Astrocyte of the spinal cord (primary cell): ENCODE measurements around the gene ARRB1.

Experiments used
- DNase-seq: peaks from one replicate; pipeline ENCODE4 v3.0.0; 2011; ENCODE audit warnings: low read depth, low spot score
- H3K4me3 ChIP-seq: 2 replicates; pipeline ENCODE4 v1.5.1; 2011; ENCODE audit warnings: low read depth, mild to moderate bottlenecking, low read length, moderate library complexity
- CTCF ChIP-seq: IDR thresholded peaks from 2 replicates; pipeline ENCODE4 v1.5.1; 2012; ENCODE audit warnings: low read depth, mild to moderate bottlenecking, low read length, inconsistent platforms
- in situ Hi-C: cut with HindIII; loops from 2 replicates; pipeline ENCODE4 v1.10.0; 2017; ENCODE audit warnings: low sequenced_read_pairs

ARRB1 gene

DNA sequence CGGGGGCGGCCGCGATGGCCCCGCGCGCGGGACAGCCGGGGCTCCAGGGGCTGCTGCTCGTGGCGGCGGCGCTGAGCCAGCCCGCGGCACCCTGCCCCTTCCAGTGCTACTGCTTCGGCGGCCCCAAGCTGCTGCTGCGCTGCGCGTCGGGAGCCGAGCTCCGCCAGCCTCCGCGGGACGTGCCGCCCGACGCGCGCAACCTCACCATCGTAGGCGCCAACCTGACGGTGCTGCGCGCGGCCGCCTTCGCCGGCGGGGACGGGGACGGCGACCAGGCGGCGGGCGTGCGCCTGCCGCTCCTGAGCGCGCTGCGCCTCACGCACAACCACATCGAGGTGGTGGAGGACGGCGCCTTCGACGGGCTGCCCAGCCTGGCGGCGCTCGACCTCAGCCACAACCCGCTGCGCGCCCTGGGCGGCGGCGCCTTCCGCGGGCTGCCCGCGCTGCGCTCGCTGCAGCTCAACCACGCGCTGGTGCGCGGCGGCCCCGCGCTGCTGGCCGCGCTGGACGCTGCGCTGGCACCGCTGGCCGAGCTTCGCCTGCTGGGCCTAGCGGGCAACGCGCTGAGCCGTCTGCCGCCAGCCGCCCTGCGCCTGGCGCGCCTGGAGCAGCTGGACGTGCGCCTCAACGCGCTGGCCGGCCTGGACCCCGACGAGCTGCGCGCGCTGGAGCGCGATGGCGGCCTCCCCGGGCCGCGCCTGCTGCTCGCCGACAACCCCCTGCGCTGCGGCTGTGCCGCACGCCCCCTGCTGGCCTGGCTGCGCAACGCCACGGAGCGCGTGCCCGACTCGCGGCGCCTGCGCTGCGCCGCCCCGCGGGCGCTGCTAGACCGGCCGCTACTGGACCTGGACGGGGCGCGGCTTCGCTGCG is 110.2 kb downstream of the ARRB1 start:
- peak; percentile 65 for TF ChIP-seq CTCF
- peak; percentile 76 for DNase-seq
- peak overlapping the region; percentile 35 for H3K4me3 ChIP-seq
- in situ Hi-C loops = no loop called here

- in situ Hi-C loops = no loop called here
- TF ChIP-seq CTCF = no peak
- no peak within 1 kb of the TSS for H3K4me3 ChIP-seq
- DNase-seq = no peak
Observed at GRCh38 chr11:75240311-75241035, 111.0 kb downstream of the ARRB1 start, which contains the start of gene TPBGL. TPBGL (plus strand) TSS chr11:75240774; CDS start chr11:75241050, 276 bp downstream.

DNA sequence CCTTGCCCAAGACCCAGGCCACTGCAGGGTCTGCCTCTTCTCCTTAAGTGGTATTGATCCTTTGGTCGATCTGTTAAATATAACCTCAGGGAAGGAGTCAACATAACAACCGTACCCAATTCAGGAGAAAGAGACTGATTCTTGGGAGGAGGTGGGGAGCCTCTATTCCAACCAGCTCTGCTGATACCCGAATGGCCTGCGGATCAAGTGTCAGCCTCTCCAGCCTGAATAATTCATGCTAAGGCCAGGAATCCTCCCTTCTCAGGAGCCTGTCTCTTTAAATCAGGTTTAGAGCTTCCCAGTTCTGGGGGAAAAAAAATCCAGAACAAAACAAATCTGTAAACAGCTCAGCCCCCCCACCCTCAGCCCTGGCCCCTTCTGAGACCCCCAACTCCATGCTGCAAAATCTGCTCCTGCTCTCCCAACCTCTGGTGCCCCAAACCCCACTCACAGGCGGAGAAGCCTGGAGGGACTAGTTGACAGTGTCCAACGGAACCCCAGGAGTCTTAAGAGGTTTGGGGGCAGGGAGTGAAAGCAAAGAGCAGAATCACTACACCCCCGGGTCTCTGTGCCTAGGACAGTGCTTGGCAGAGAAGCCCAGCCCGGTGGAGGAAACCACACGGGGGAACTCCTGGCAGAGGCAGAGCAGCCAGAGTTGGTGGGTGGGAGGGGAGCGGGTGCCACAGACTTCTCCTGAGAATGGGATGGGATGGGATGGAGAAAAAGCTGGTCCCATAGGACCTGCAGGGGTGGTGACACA is 111.8 kb downstream of the ARRB1 start:
- in situ Hi-C loops = no loop called here

GRCh38 chr11:75238595-75239440 is 112.6 kb downstream of the ARRB1 start:
- no peak for DNase-seq
- no peak overlapping the region for H3K4me3 ChIP-seq
- in situ Hi-C loops = no loop called here
- TF ChIP-seq CTCF = no peak

More for the DNA sequence above, 111.8 kb downstream of the ARRB1 start:
- no peak overlapping the region for H3K4me3 ChIP-seq
- no peak for DNase-seq
- TF ChIP-seq CTCF = no peak

- in situ Hi-C loops = no loop called here
- H3K4me3 ChIP-seq = no peak overlapping the region
- DNase-seq = no peak
- TF ChIP-seq CTCF = no peak
Observed at GRCh38 chr11:75237050-75237449, 114.4 kb downstream of the ARRB1 start.
